Psoas muscle (tissue), 8 donors: ENCODE measurements around the gene CNKSR3. TPM values are rescaled to one million over a fixed set of nuclear protein-coding genes. Genes with fewer than 3 reads are reported as not detected.

Experiments
- ATAC-seq, 4 donors: fragments of 200-7000 bp; cut with Tn5 transposase; one replicate each; pipeline ENCODE4 v1.9.1; 2020; ENCODE audit warnings: moderate library complexity in 3 of 4, mild to moderate bottlenecking in 2 of 4
- DNase-seq, 2 donors: peaks; one replicate each; pipeline ENCODE4 v3.0.0-alpha.2; 2020
- H3K27ac ChIP-seq: fragments of 200-600 bp; one replicate; pipeline ENCODE4 v1.8.0; 2022
- H3K27me3 ChIP-seq, 3 donors: fragments of 200-600 bp in 1 of 3; one replicate each; pipeline versions ENCODE4 v1.6.1 to v1.8.0; 2013 to 2022; ENCODE audit warnings: low read length in 2 of 3, mild to moderate bottlenecking in 2 of 3, moderate library complexity in 1 of 3; ENCODE audit not compliant: insufficient read depth in 3 of 3
- H3K36me3 ChIP-seq, 2 donors: fragments of 200-600 bp in 1 of 2; one replicate each; pipeline versions ENCODE4 v1.6.1 to v1.8.0; 2013 to 2022; ENCODE audit warnings: low read depth in 1 of 2, mild to moderate bottlenecking in 1 of 2, moderate library complexity in 1 of 2; ENCODE audit not compliant: insufficient read depth in 1 of 2
- H3K4me1 ChIP-seq: fragments of 200-600 bp; one replicate; pipeline ENCODE4 v1.8.0; 2022
- H3K4me3 ChIP-seq: fragments of 200-600 bp; one replicate; pipeline ENCODE4 v1.8.0; 2022; ENCODE audit warnings: mild to moderate bottlenecking
- H3K9me3 ChIP-seq: fragments of 200-600 bp; one replicate; pipeline ENCODE4 v1.8.0; 2022
- CTCF ChIP-seq: fragments of 200-600 bp; IDR thresholded peaks from one replicate; pipeline ENCODE4 v1.8.0; 2022; ENCODE audit warnings: antibody characterized with exemption
- WGBS, 3 donors: extraction: QIAGEN DNeasy Blood & Tissue Kit; methylation state at CpG; one replicate each; pipeline versions ENCODE4 v1.1.6 to v1.1.7; 2013; 5-methylcytosine and 5-hydroxymethylcytosine counted together
- intact Hi-C, 2 donors: fragments of 100-400 bp; cut with DNase I; formaldehyde crosslinking; loops; one replicate each; pipeline versions ENCODE4 v1.11.0 to v1.14.2; 2022
- polyA plus RNA-seq, 3 donors: library from polyadenylated mRNA; stranded (reverse); fragments of 200-250 nt; gene quantifications; one replicate each; pipeline ENCODE4 v1.2.3, GENCODE V29; 2013
- total RNA-seq, 4 donors: library from RNA; stranded (reverse); fragmentation: NEBNext Ultra II Directional in 2 of 4; extraction: Animal tissue kit (Norgen Biotek cat#: 25700) in 2 of 4; gene quantifications; one replicate each; pipeline versions ENCODE4 v1.2.1 to v1.2.4, GENCODE V29; 2021 to 2023
- donor health status: healthy with polysubstance abuse.
- donor health status: DM: no; HTN: no; CAD: no; lungs with moderate emphysema.
- donor health status: Bipolar disorder and iron deficiency.
- donor health status: healthy.
- donor health status: DM: yes; HTN: yes; CAD: no.
- donor health status: DM: no; HTN: no; CAD: no.
- donor health status: DM: no; HTN: no; CAD: no.
- donor health status: DM: yes; HTN: yes; CAD: no.

CNKSR3 gene
- total and polyA plus RNA-seq, 7 donors, result 0.90 to 4.7 (median 2.3) TPM

- Histone ChIP-seq H3K27ac (no peak overlapping the region), H3K9me3 (no peaks in the 10 kb centered on the region), H3K4me3 (no peak overlapping the region), H3K27me3 (no peaks in the 10 kb centered on the region), H3K36me3 (no peaks in the 10 kb centered on the region), H3K4me1 (peaks cover 1% of the 10 kb centered on the region)
- no peak for DNase-seq
- intact Hi-C loops, result no loop called here
- ATAC-seq, result no peak
- WGBS, 3 donors, result 93 to 97% (median 96%) methylated on average over 5 of the region's 5 CpGs
- TF ChIP-seq CTCF, result no peak
These were observed 20.7 kb downstream of the CNKSR3 start for GRCh38 chr6:154489822-154490221.

- no peaks in the 10 kb centered on the region for H3K27me3 ChIP-seq
- intact Hi-C loops, result no loop called here
- no peak overlapping the region for H3K4me3 ChIP-seq
- ATAC-seq, result no peak
- WGBS, 3 donors, result 89 to 94% (median 91%) methylated on average over 11 of the region's 11 CpGs
- H3K27ac ChIP-seq, result no peak overlapping the region
- DNase-seq, result no peak
- H3K4me1 ChIP-seq, result no peaks in the 10 kb centered on the region
- H3K9me3 ChIP-seq, result no peaks in the 10 kb centered on the region
- no peaks in the 10 kb centered on the region for H3K36me3 ChIP-seq
- TF ChIP-seq CTCF, result no peak
These were observed 21.6 kb downstream of the CNKSR3 start for GRCh38 chr6:154488802-154489437.

- intact Hi-C loops, result no loop called here
- H3K27ac ChIP-seq, result no peak overlapping the region
- no peaks in the 10 kb centered on the region for H3K4me1 ChIP-seq
- H3K36me3 ChIP-seq, result no peaks in the 10 kb centered on the region
- ATAC-seq (no peak), DNase-seq (no peak)
- no peaks in the 10 kb centered on the region for H3K27me3 ChIP-seq
- TF ChIP-seq CTCF, result no peak
- 76 to 92% (median 80%) methylated on average over 1 of the region's 1 CpG for WGBS, 3 donors
- H3K4me3 ChIP-seq, result no peak overlapping the region
- H3K9me3 ChIP-seq, result no peaks in the 10 kb centered on the region
These were observed 22.3 kb downstream of the CNKSR3 start for GRCh38 chr6:154488248-154488593.

GRCh38 chr6:154487367-154488247 is 22.9 kb downstream of the CNKSR3 start:
- H3K27ac ChIP-seq, result no peak overlapping the region
- intact Hi-C loops, result no loop called here

More at GRCh38 chr6:154487367-154488247, 22.9 kb downstream of the CNKSR3 start:
- no peak for ATAC-seq
- no peak for TF ChIP-seq CTCF
- H3K4me3 ChIP-seq, result no peak overlapping the region
- no peaks in the 10 kb centered on the region for H3K36me3 ChIP-seq
- H3K4me1 ChIP-seq, result no peaks in the 10 kb centered on the region
- H3K9me3 ChIP-seq, result no peaks in the 10 kb centered on the region
- no peaks in the 10 kb centered on the region for H3K27me3 ChIP-seq
- 75 to 84% (median 78%) methylated on average over 6 of the region's 6 CpGs for WGBS, 3 donors
- no peak for DNase-seq
